AG04450 (cell line): ENCODE measurements around the gene PPARG. TPM values are rescaled to one million over a fixed set of nuclear protein-coding genes. Genes with fewer than 3 reads are reported as not detected.
A peak's percentile ranks its signal among the peaks of the same experiment; 100 is the strongest.

Source experiments
- CTCF ChIA-PET: fragments of 300-600, 350-600 bp; formaldehyde crosslinking; extraction: SDS; loops from one replicate; lab custom pipeline; 2022; ENCODE audit warnings: antibody characterized with exemption, inconsistent platforms; lab: Charles Lee
- POLR2A ChIA-PET: fragments of 350-600 bp; formaldehyde crosslinking; extraction: SDS; loops from one replicate; lab custom pipeline; 2021; ENCODE audit warnings: antibody characterized with exemption, inconsistent platforms; lab: Yijun Ruan, JAX
- DNase-seq: peaks from one replicate; pipeline ENCODE4 v3.0.0-alpha.2; 2011; ENCODE audit warnings: low read depth, low spot score
- H3K27ac ChIP-seq: one replicate; pipeline ENCODE4 v1.5.1; 2012; ENCODE audit warnings: low read depth, low read length, control low read depth
- H3K27me3 ChIP-seq: one replicate; pipeline ENCODE4 v1.6.0; 2012; ENCODE audit warnings: low read length; ENCODE audit not compliant: control insufficient read depth, insufficient read depth
- H3K4me3 ChIP-seq: 2 replicates; pipeline ENCODE4 v1.5.1; 2011; ENCODE audit warnings: mild to moderate bottlenecking, low read depth, low read length, control low read depth
- H3K9me3 ChIP-seq: 2 replicates; pipeline ENCODE4 v1.5.1; 2012; ENCODE audit warnings: low read length; ENCODE audit not compliant: control insufficient read depth, insufficient read depth
- CTCF ChIP-seq: IDR thresholded peaks from 2 replicates; pipeline ENCODE4 v1.5.1; 2011; ENCODE audit warnings: low read depth, low read length, control low read depth, inconsistent platforms
- polyA plus RNA-seq: library from polyadenylated mRNA; depleted of rRNA; stranded (reverse); fragments of >200 nt; gene quantifications from 2 replicates; pipeline ENCODE4 v1.2.3, GENCODE V29; 2011

Gene PPARG
- polyA plus RNA-seq, 1 experiment: 33.8 TPM

- TF ChIP-seq CTCF: no peak
- no peaks in the 10 kb centered on the region for H3K27me3 ChIP-seq
- H3K27ac ChIP-seq: no peak overlapping the region
- H3K4me3 ChIP-seq: no peak overlapping the region
- DNase-seq: no peak
- ChIA-PET CTCF (interaction anchor here (0.7 to 1.0 kb wide), 2 partner anchors 125 to 166 kb away, joined by 3 to 4 read pairs; no protein-coding TSS in a partner anchor), POLR2A (no interaction called here)
- no peaks in the 10 kb centered on the region for H3K9me3 ChIP-seq
Measured at GRCh38 chr3:12301513-12301912, 12.6 kb downstream of the PPARG start.

- DNase-seq: no peak
- POLR2A ChIA-PET: no interaction called here
- no peak overlapping the region for H3K4me3 ChIP-seq
Measured at GRCh38 chr3:12302564-12302963, 13.7 kb downstream of the PPARG start.

GRCh38 chr3:12303534-12303933, 14.7 kb downstream of the PPARG start:
- Histone ChIP-seq H3K27ac (peak overlapping the region; percentile 86), H3K27me3 (no peaks in the 10 kb centered on the region), H3K4me3 (no peak overlapping the region), H3K9me3 (no peaks in the 10 kb centered on the region)
- no peak for TF ChIP-seq CTCF
- CTCF ChIA-PET: no interaction called here
- POLR2A ChIA-PET: interaction anchor here (0.9 kb wide), 1 partner anchor 9 kb away, joined by 3 read pairs; no protein-coding TSS in a partner anchor
- peak; percentile 83 for DNase-seq

More at GRCh38 chr3:12302564-12302963, 13.7 kb downstream of the PPARG start:
- Histone ChIP-seq H3K9me3 (no peaks in the 10 kb centered on the region), H3K27ac (no peak overlapping the region), H3K27me3 (no peaks in the 10 kb centered on the region)
- CTCF ChIA-PET: no interaction called here
- TF ChIP-seq CTCF: no peak

GRCh38 chr3:12303993-12304392, 15.1 kb downstream of the PPARG start:
- CTCF ChIA-PET: no interaction called here
- POLR2A ChIA-PET: interaction anchor here (0.9 kb wide), 1 partner anchor 9 kb away, joined by 3 read pairs; no protein-coding TSS in a partner anchor
- no peak overlapping the region for H3K27ac ChIP-seq

GRCh38 chr3:12307136-12307535, 18.3 kb downstream of the PPARG start:
- Histone ChIP-seq H3K27ac (no peak overlapping the region), H3K27me3 (no peaks in the 10 kb centered on the region), H3K9me3 (no peaks in the 10 kb centered on the region), H3K4me3 (no peak overlapping the region)
- ChIA-PET POLR2A (no interaction called here), CTCF (interaction anchor here (0.7 to 1.3 kb wide), 2 partner anchors 131 to 173 kb away, joined by 3 to 6 read pairs; no protein-coding TSS in a partner anchor)
- no peak for TF ChIP-seq CTCF
- no peak for DNase-seq

More at GRCh38 chr3:12303993-12304392, 15.1 kb downstream of the PPARG start:
- H3K9me3 ChIP-seq: no peaks in the 10 kb centered on the region
- no peak overlapping the region for H3K4me3 ChIP-seq
- no peak for DNase-seq
- no peaks in the 10 kb centered on the region for H3K27me3 ChIP-seq
- TF ChIP-seq CTCF: no peak
